HCT116 (cell line): Measurements from ENCODE around the gene OR7A5. TPM values are rescaled to one million over a fixed set of nuclear protein-coding genes. Genes with fewer than 3 reads are reported as not detected.

Experiments
- ATAC-seq: fragments of 200-7000 bp; cut with Tn5 transposase; 2 replicates; pipeline ENCODE4 v1.9.1; 2020; ENCODE audit warnings: mild to moderate bottlenecking, moderate library complexity
- BruUV-seq: library from RNA; stranded (reverse); fragments of 400-500 nt; replicated peaks from 2 replicates; lab custom pipeline; 2021; lab: Mats Ljungman, UMichigan
- CTCF ChIA-PET: fragments of 300-600 bp; sonication (Branson Sonifier 250); formaldehyde crosslinking; loops from one replicate; lab custom pipeline; 2021; ENCODE audit warnings: antibody characterized with exemption; lab: Charles Lee
- POLR2A ChIA-PET: fragments of 300-600, 350-600 bp; sonication (Branson Sonifier 250); formaldehyde crosslinking; loops from one replicate; lab custom pipeline; 2021; ENCODE audit warnings: antibody characterized with exemption; lab: Charles Lee
- RAD21 ChIA-PET, 2 experiments: fragments of 300-600 bp; sonication (Branson Sonifier 250); formaldehyde crosslinking; loops; one replicate each; lab custom pipeline; 2023; ENCODE audit warnings: low total read pairs in 2 of 2; ENCODE audit not compliant: uncharacterized antibody in 2 of 2, unreplicated experiment in 2 of 2, low non-redundant PET in 1 of 2; lab: Charles Lee
- DNase-seq: peaks from one replicate; pipeline ENCODE4 v3.0.0-alpha.2; 2010; ENCODE audit warnings: low read depth, low spot score
- H2AFZ ChIP-seq: fragments of 200-600 bp; shearing (Covaris generic), sonication (generic); 2 replicates; pipeline ENCODE4 v1.6.1; 2017; ENCODE audit warnings: low read depth, mixed run types, mixed read lengths, antibody characterized with exemption, low read length; ENCODE audit not compliant: poor library complexity, severe bottlenecking
- H3K27ac ChIP-seq: 2 replicates; pipeline ENCODE4 v1.5.1; 2012; ENCODE audit warnings: low read depth, low read length
- H3K27me3 ChIP-seq: fragments of 200-600 bp; sonication (generic); 2 replicates; pipeline ENCODE4 v1.6.1; 2016; ENCODE audit warnings: mixed run types, low read length, mixed read lengths; ENCODE audit not compliant: insufficient read depth
- H3K36me3 ChIP-seq, 2 experiments: fragments of 200-500 bp in 1 of 2; fragments of 200-600 bp in 1 of 2; sonication (Bioruptor generic) in 1 of 2; sonication (generic) in 1 of 2; 2 replicates each; pipeline versions ENCODE4 v1.5.1 to v1.6.1; 2014 to 2016; ENCODE audit warnings: low read length in 2 of 2, inconsistent platforms in 1 of 2, mixed read lengths in 1 of 2, mixed run types in 1 of 2; ENCODE audit not compliant: insufficient read depth in 2 of 2, control insufficient read depth in 1 of 2
- H3K4me1 ChIP-seq, 2 experiments: fragments of 200-600 bp in 1 of 2; sonication (generic) in 1 of 2; 2 replicates each; pipeline versions ENCODE4 v1.5.1 to v1.6.1; 2012 to 2017; ENCODE audit warnings: low read length in 2 of 2, inconsistent platforms in 1 of 2, mild to moderate bottlenecking in 1 of 2, mixed read lengths in 1 of 2, mixed run types in 1 of 2, moderate library complexity in 1 of 2; ENCODE audit not compliant: insufficient read depth in 2 of 2, control insufficient read depth in 1 of 2
- H3K4me2 ChIP-seq: fragments of 200-600 bp; sonication (generic); 2 replicates; pipeline ENCODE4 v1.6.1; 2017; ENCODE audit warnings: mixed run types, low read length, mixed read lengths
- H3K4me3 ChIP-seq, 2 experiments: fragments of 200-600 bp in 1 of 2; sonication (generic) in 1 of 2; replicated peaks in 1 of 2; 2 replicates each; pipeline ENCODE4 v1.5.1; 2011 to 2016; ENCODE audit warnings: low read length in 2 of 2, control low read depth in 1 of 2, low read depth in 1 of 2, mild to moderate bottlenecking in 1 of 2, mixed read lengths in 1 of 2, mixed run types in 1 of 2
- H3K79me2 ChIP-seq: fragments of 200-600 bp; sonication (generic); 2 replicates; pipeline ENCODE4 v1.6.1; 2017; ENCODE audit warnings: mild to moderate bottlenecking, mixed run types, low read length, moderate library complexity, mixed read lengths; ENCODE audit not compliant: insufficient read depth
- H3K9ac ChIP-seq: fragments of 200-600 bp; sonication (generic); 2 replicates; pipeline ENCODE4 v1.6.1; 2016; ENCODE audit warnings: low read length, mixed read lengths
- H3K9me2 ChIP-seq: fragments of 200-600 bp; sonication (generic), shearing (Covaris generic); 2 replicates; pipeline ENCODE4 v1.6.1; 2017; ENCODE audit warnings: mixed run types, mild to moderate bottlenecking, moderate library complexity; ENCODE audit not compliant: insufficient read depth
- H3K9me3 ChIP-seq, 2 experiments: fragments of 200-500 bp in 1 of 2; fragments of 200-600 bp in 1 of 2; sonication (Bioruptor generic) in 1 of 2; sonication (generic) in 1 of 2; 2 replicates each; pipeline ENCODE4 v1.6.1; 2014 to 2017; ENCODE audit warnings: low read length in 2 of 2, mixed read lengths in 2 of 2, inconsistent platforms in 1 of 2, low read depth in 1 of 2, mild to moderate bottlenecking in 1 of 2, mixed run types in 1 of 2, moderate library complexity in 1 of 2; ENCODE audit not compliant: control insufficient read depth in 1 of 2, insufficient read depth in 1 of 2
- H4K20me1 ChIP-seq: fragments of 200-600 bp; sonication (generic), shearing (Covaris generic); 2 replicates; pipeline ENCODE4 v1.6.1; 2017; ENCODE audit warnings: mixed run types, mild to moderate bottlenecking, moderate library complexity; ENCODE audit not compliant: insufficient read depth
- ATF3 ChIP-seq: IDR thresholded peaks from 2 replicates; pipeline ENCODE4 v1.6.1; 2012
- EGR1 ChIP-seq: IDR thresholded peaks from 2 replicates; pipeline ENCODE4 v1.6.1; 2012; ENCODE audit warnings: low read depth
- ELF1 ChIP-seq: IDR thresholded peaks from 2 replicates; pipeline ENCODE4 v1.6.1; 2012; ENCODE audit warnings: low read depth, borderline replicate concordance
- EZH2 ChIP-seq: fragments of 200-600 bp; sonication (generic); IDR thresholded peaks from 2 replicates; pipeline ENCODE4 v1.6.1; 2017; ENCODE audit warnings: antibody characterized with exemption, mixed run types
- FOSL1 ChIP-seq: IDR thresholded peaks from 2 replicates; pipeline ENCODE4 v1.6.1; 2012; ENCODE audit warnings: low read depth
- POLR2AphosphoS5 ChIP-seq: IDR thresholded peaks from 2 replicates; pipeline ENCODE4 v1.6.1; 2011; ENCODE audit warnings: mild to moderate bottlenecking, low read depth, low read length, moderate library complexity
- REST ChIP-seq: IDR thresholded peaks from 2 replicates; pipeline ENCODE4 v1.6.1; 2012; ENCODE audit warnings: low read depth
- SIN3A ChIP-seq: IDR thresholded peaks from 2 replicates; pipeline ENCODE4 v1.6.1; 2012; ENCODE audit warnings: low read depth
- SRF ChIP-seq: IDR thresholded peaks from 2 replicates; pipeline ENCODE4 v1.6.1; 2012; ENCODE audit warnings: low read depth
- YY1 ChIP-seq: IDR thresholded peaks from 2 replicates; pipeline ENCODE4 v1.6.1; 2011; ENCODE audit warnings: low read length, low read depth, moderate library complexity, mild to moderate bottlenecking; ENCODE audit not compliant: insufficient replicate concordance; ENCODE audit errors: extremely low read depth
- ZFX ChIP-seq: fragments of 450-650 bp; IDR thresholded peaks from 2 replicates; pipeline ENCODE4 v1.6.1; 2017
- ZNF274 ChIP-seq: fragments of 200-500 bp; sonication (Bioruptor generic); IDR thresholded peaks from 2 replicates; pipeline ENCODE4 v1.6.1; 2014; ENCODE audit warnings: mild to moderate bottlenecking, low read depth, low read length, inconsistent platforms
- intact Hi-C: fragments of 100-400 bp; cut with micrococcal nuclease; formaldehyde crosslinking; loops from 2 replicates; pipeline ENCODE4 v1.10.0; 2022
- total RNA-seq: library from RNA; stranded (reverse); gene quantifications from one replicate; pipeline ENCODE4 v1.2.1, GENCODE V29; 2021; ENCODE audit not compliant: unreplicated experiment

The OR7A5 gene
- total RNA-seq, 1 experiment from 2014 or later = not detected

GRCh38 chr19:14830702-14831101 is 4.3 kb downstream of the OR7A5 start:
- H3K27ac ChIP-seq = no peak overlapping the region
- RAD21 ChIA-PET = no interaction called here
- H3K9me3 ChIP-seq = no peaks in the 10 kb centered on the region
- H3K27me3 ChIP-seq = peaks cover 27% of the 10 kb centered on the region
- POLR2A ChIA-PET = no interaction called here
- H3K36me3 ChIP-seq = no peaks in the 10 kb centered on the region
- intact Hi-C loops = no loop called here
- no peak overlapping the region for H3K4me3 ChIP-seq
- DNase-seq (no peak), ATAC-seq (no peak)
- no peaks in the 10 kb centered on the region for H3K9me2 ChIP-seq
- no peak overlapping the region for H2AFZ ChIP-seq
- no peak overlapping the region for H3K4me2 ChIP-seq
- no peak for TF ChIP-seq ZNF274
- no peak for TF ChIP-seq FOSL1
- H4K20me1 ChIP-seq = no peaks in the 10 kb centered on the region
- no TSS peak for BruUV-seq
- 0 out of 4 replicates have a peak, but pooled peaks cover 0 to 2% of the 10 kb centered on the region in 2 experiments for H3K4me1 ChIP-seq
- no peak overlapping the region for H3K9ac ChIP-seq
- no peaks in the 10 kb centered on the region for H3K79me2 ChIP-seq
- CTCF ChIA-PET = interaction anchor here (1.6 kb wide), 1 partner anchor 9 kb away, joined by 3 read pairs; no protein-coding TSS in a partner anchor

GRCh38 chr19:14826006-14826405 is 9.0 kb downstream of the OR7A5 start:
- no TSS peak for BruUV-seq
- H3K9ac ChIP-seq = no peak overlapping the region
- intact Hi-C loops = no loop called here
- no peaks in the 10 kb centered on the region for H3K36me3 ChIP-seq
- H3K27me3 ChIP-seq = peaks cover 40% of the 10 kb centered on the region
- H2AFZ ChIP-seq = no peak overlapping the region
- H3K27ac ChIP-seq = no peak overlapping the region
- H4K20me1 ChIP-seq = no peaks in the 10 kb centered on the region
- no peaks in the 10 kb centered on the region for H3K9me3 ChIP-seq
- H3K4me1 ChIP-seq = no peaks in the 10 kb centered on the region
- ATAC-seq (no peak), DNase-seq (no peak)
- H3K9me2 ChIP-seq = no peaks in the 10 kb centered on the region
- no peak for TF ChIP-seq POLR2AphosphoS5
- no peak for TF ChIP-seq ATF3
- TF ChIP-seq YY1 = no peak
- no peak for TF ChIP-seq ELF1
- no peak for TF ChIP-seq FOSL1
- TF ChIP-seq SIN3A = no peak
- no peak for TF ChIP-seq REST
- TF ChIP-seq ZFX = no peak
- no peak for TF ChIP-seq EGR1
- TF ChIP-seq EZH2 = no peak
- no peak for TF ChIP-seq SRF
- no peak for TF ChIP-seq ZNF274
- POLR2A ChIA-PET = no interaction called here
- CTCF ChIA-PET = no interaction called here
- H3K4me3 ChIP-seq = no peak overlapping the region
- RAD21 ChIA-PET = no interaction called here
- H3K79me2 ChIP-seq = no peaks in the 10 kb centered on the region
- no peak overlapping the region for H3K4me2 ChIP-seq
